IMR-90 (cell line): ENCODE data around the gene DCUN1D3. TPM values are rescaled to one million over a fixed set of nuclear protein-coding genes. Genes with fewer than 3 reads are reported as not detected.

Experiments
- ATAC-seq: fragments of 200-7000 bp; cut with Tn5 transposase; 2 replicates; pipeline ENCODE4 v1.9.1; 2020; ENCODE audit warnings: low read depth, mild to moderate bottlenecking, moderate library complexity
- BruUV-seq: library from RNA; stranded (reverse); fragments of 400-500 nt; replicated peaks from 2 replicates; lab custom pipeline; 2021; lab: Mats Ljungman, UMichigan
- CTCF ChIA-PET: fragments of 300-600 bp; formaldehyde crosslinking; extraction: SDS; loops from one replicate; lab custom pipeline; 2021; ENCODE audit warnings: antibody characterized with exemption; lab: Yijun Ruan, JAX
- POLR2A ChIA-PET: fragments of 300-600 bp; sonication (Branson Sonifier 250); formaldehyde crosslinking; loops from one replicate; lab custom pipeline; 2022; ENCODE audit warnings: antibody characterized with exemption; ENCODE audit not compliant: unreplicated experiment; lab: Charles Lee
- DNase-seq: peaks from one replicate; pipeline ENCODE4 v3.0.0; 2013
- H2AFZ ChIP-seq: replicated peaks from 2 replicates; pipeline ENCODE3; 2013; ENCODE audit warnings: low read length, mild to moderate bottlenecking; ENCODE audit not compliant: poor library complexity
- H2AK5ac ChIP-seq: 2 replicates; pipeline ENCODE4 v1.6.1; 2013; ENCODE audit warnings: low read depth, low read length, inconsistent platforms
- H2AK9ac ChIP-seq: replicated peaks from 2 replicates; pipeline ENCODE3; 2013; ENCODE audit warnings: mild to moderate bottlenecking, low read depth, low read length, moderate library complexity; ENCODE audit not compliant: poor library complexity
- H2BK120ac ChIP-seq: 2 replicates; pipeline ENCODE4 v1.6.1; 2013; ENCODE audit warnings: low read depth, low read length, inconsistent platforms
- H2BK15ac ChIP-seq: 3 replicates; pipeline ENCODE4 v1.6.1; 2013; ENCODE audit warnings: low read depth, low read length, inconsistent platforms
- H2BK20ac ChIP-seq: 2 replicates; pipeline ENCODE4 v1.6.1; 2013; ENCODE audit warnings: low read depth, mild to moderate bottlenecking, inconsistent platforms, low read length, moderate library complexity
- H2BK5ac ChIP-seq: 2 replicates; pipeline ENCODE4 v1.6.1; 2013; ENCODE audit warnings: mild to moderate bottlenecking, low read depth, low read length, inconsistent platforms; ENCODE audit not compliant: poor library complexity, severe bottlenecking
- H3K14ac ChIP-seq: replicated peaks from 2 replicates; pipeline ENCODE4 v1.6.1; 2013; ENCODE audit warnings: low read depth, low read length, inconsistent platforms
- H3K18ac ChIP-seq: 2 replicates; pipeline ENCODE4 v1.6.1; 2013; ENCODE audit warnings: low read depth, low read length, control low read depth
- H3K23ac ChIP-seq: 2 replicates; pipeline ENCODE4 v1.6.1; 2013; ENCODE audit warnings: low read depth, low read length, inconsistent platforms
- H3K27ac ChIP-seq: 2 replicates; pipeline ENCODE4 v1.5.1; 2013; ENCODE audit warnings: mild to moderate bottlenecking, control low read depth, low read length; ENCODE audit not compliant: insufficient read depth
- H3K27me3 ChIP-seq: 2 replicates; pipeline ENCODE4 v1.6.1; 2013; ENCODE audit warnings: low read length; ENCODE audit not compliant: control insufficient read depth, insufficient read depth
- H3K36me3 ChIP-seq: 2 replicates; pipeline ENCODE4 v1.6.1; 2013; ENCODE audit warnings: low read length, mixed read lengths; ENCODE audit not compliant: control insufficient read depth, insufficient read depth
- H3K4ac ChIP-seq: 2 replicates; pipeline ENCODE4 v1.6.1; 2013; ENCODE audit warnings: low read depth, low read length, inconsistent platforms
- H3K4me1 ChIP-seq: 2 replicates; pipeline ENCODE4 v1.6.1; 2013; ENCODE audit warnings: low read length, mixed read lengths; ENCODE audit not compliant: control insufficient read depth, insufficient read depth
- H3K4me2 ChIP-seq: 2 replicates; pipeline ENCODE4 v1.6.1; 2013; ENCODE audit warnings: low read depth, mild to moderate bottlenecking, control low read depth, low read length, moderate library complexity
- H3K4me3 ChIP-seq: 2 replicates; pipeline ENCODE4 v1.5.1; 2013; ENCODE audit warnings: low read depth, mild to moderate bottlenecking, control low read depth, low read length, moderate library complexity; ENCODE audit not compliant: insufficient read depth
- H3K56ac ChIP-seq: 2 replicates; pipeline ENCODE4 v1.6.1; 2013; ENCODE audit warnings: low read length, inconsistent platforms; ENCODE audit not compliant: insufficient read depth; ENCODE audit errors: extremely low read depth
- H3K79me1 ChIP-seq, 2 experiments: 2 replicates each; pipeline ENCODE4 v1.6.1; 2013; ENCODE audit warnings: low read length in 2 of 2, inconsistent platforms in 1 of 2, low read depth in 1 of 2
- H3K9ac ChIP-seq: 2 replicates; pipeline ENCODE4 v1.6.1; 2013; ENCODE audit warnings: low read depth, low read length, control low read depth
- H3K9me1 ChIP-seq: 2 replicates; pipeline ENCODE4 v1.6.1; 2013; ENCODE audit warnings: low read length, inconsistent platforms; ENCODE audit not compliant: insufficient read depth
- H3K9me3 ChIP-seq: 2 replicates; pipeline ENCODE4 v1.6.1; 2013; ENCODE audit warnings: low read length; ENCODE audit not compliant: control insufficient read depth, insufficient read depth
- H4K20me1 ChIP-seq: 2 replicates; pipeline ENCODE4 v1.6.1; 2013; ENCODE audit warnings: low read length, inconsistent platforms; ENCODE audit not compliant: insufficient read depth
- H4K5ac ChIP-seq: 2 replicates; pipeline ENCODE4 v1.6.1; 2013; ENCODE audit warnings: mild to moderate bottlenecking, low read depth, low read length, control low read depth
- H4K8ac ChIP-seq, 2 experiments: 2 replicates each; pipeline ENCODE4 v1.6.1; 2013; ENCODE audit warnings: low read depth in 2 of 2, low read length in 2 of 2, control low read depth in 1 of 2, inconsistent platforms in 1 of 2
- H4K91ac ChIP-seq: 2 replicates; pipeline ENCODE4 v1.6.1; 2013; ENCODE audit warnings: low read depth, low read length, inconsistent platforms; ENCODE audit not compliant: insufficient read depth
- BHLHE40 ChIP-seq: fragments of 150-350 bp; IDR thresholded peaks from 2 replicates; pipeline ENCODE4 v1.6.1; 2016; ENCODE audit warnings: mild to moderate bottlenecking, low read depth, low read length
- CEBPB ChIP-seq: IDR thresholded peaks from 2 replicates; pipeline ENCODE4 v1.6.1; 2012; ENCODE audit warnings: low read depth, low read length, improper control_type of control experiment
- CHD1 ChIP-seq: IDR thresholded peaks from 2 replicates; pipeline ENCODE4 v1.6.1; 2012; ENCODE audit warnings: low read depth, low read length, improper control_type of control experiment
- FOS ChIP-seq: fragments of 150-350 bp; IDR thresholded peaks from 2 replicates; pipeline ENCODE4 v1.6.1; 2016; ENCODE audit warnings: low read depth, low read length
- MAFK ChIP-seq: IDR thresholded peaks from 2 replicates; pipeline ENCODE4 v1.6.1; 2012; ENCODE audit warnings: low read depth, low read length, improper control_type of control experiment
- MAZ ChIP-seq: IDR thresholded peaks from 2 replicates; pipeline ENCODE4 v1.6.1; 2012; ENCODE audit warnings: low read depth, mild to moderate bottlenecking, low read length, improper control_type of control experiment, moderate library complexity, borderline replicate concordance
- MXI1 ChIP-seq: IDR thresholded peaks from 2 replicates; pipeline ENCODE4 v1.6.1; 2012; ENCODE audit warnings: low read depth, mild to moderate bottlenecking, low read length, moderate library complexity, borderline replicate concordance
- NFE2L2 ChIP-seq: fragments of 150-350 bp; IDR thresholded peaks from 2 replicates; pipeline ENCODE4 v1.6.1; 2016; ENCODE audit warnings: low read depth, mild to moderate bottlenecking, low read length
- POLR2A ChIP-seq: IDR thresholded peaks from 2 replicates; pipeline ENCODE4 v1.6.1; 2012; ENCODE audit warnings: mild to moderate bottlenecking, low read depth, low read length
- RAD21 ChIP-seq: IDR thresholded peaks from 2 replicates; pipeline ENCODE4 v1.6.1; 2012; ENCODE audit warnings: low read length, improper control_type of control experiment
- RCOR1 ChIP-seq: IDR thresholded peaks from 2 replicates; pipeline ENCODE4 v1.6.1; 2012; ENCODE audit warnings: mild to moderate bottlenecking, low read length, improper control_type of control experiment; ENCODE audit not compliant: insufficient replicate concordance
- RFX5 ChIP-seq: IDR thresholded peaks from 2 replicates; pipeline ENCODE4 v1.8.0; 2012; ENCODE audit warnings: low read depth, mild to moderate bottlenecking, low read length, moderate library complexity
- SMC3 ChIP-seq: fragments of 150-350 bp; IDR thresholded peaks from 2 replicates; pipeline ENCODE4 v1.6.1; 2016; ENCODE audit warnings: low read depth, mild to moderate bottlenecking, antibody characterized with exemption, low read length, moderate library complexity
- WGBS, 2 experiments: methylation state at CpG; one replicate each; pipeline versions ENCODE4 v1.1.5 to v1.1.7; 2013; ENCODE audit warnings: missing lambda C conversion rate in 2 of 2; ENCODE audit not compliant: insufficient read length in 1 of 2; ENCODE audit errors: extremely low coverage in 2 of 2; 5-methylcytosine and 5-hydroxymethylcytosine counted together
- dilution Hi-C: fragments of 300-500 bp; cut with HindIII; formaldehyde crosslinking; loops from one replicate; pipeline ENCODE4 v1.14.3; 2018; ENCODE audit warnings: low sequenced_read_pairs; ENCODE audit not compliant: unreplicated experiment
- in situ Hi-C: fragments of 300-500 bp; cut with MboI; formaldehyde crosslinking; loops from 3 replicates; pipeline ENCODE4 v1.14.3; 2019; ENCODE audit warnings: low sequenced_read_pairs, inconsistent platforms, mixed read lengths
- intact Hi-C: fragments of 100-400 bp; cut with micrococcal nuclease; formaldehyde crosslinking; loops from 2 replicates; pipeline ENCODE4 v1.10.0; 2022
- polyA plus RNA-seq, 3 experiments: library from polyadenylated mRNA; depleted of rRNA; stranded (reverse); fragments of >200 nt; gene quantifications; 2 replicates each; pipeline ENCODE4 v1.2.3, GENCODE V29; 2012; ENCODE audit warnings: low replicate concordance in 1 of 3
- total RNA-seq: library from RNA; depleted of rRNA; stranded (reverse); fragments of >200 nt; gene quantifications from 2 replicates; pipeline ENCODE4 v1.2.3, GENCODE V29; 2012
- TF ChIP-seq, protein P1 (sequence below): conservative IDR thresholded peaks from 2 replicates; pipeline ENCODE4 v1.5.1; 2012; ENCODE audit warnings: mild to moderate bottlenecking, low read depth, low read length, improper control_type of control experiment
- TF ChIP-seq, protein P2 (sequence below): fragments of 150-350 bp; IDR thresholded peaks from 2 replicates; pipeline ENCODE4 v1.6.1; 2016; ENCODE audit warnings: low read depth, mild to moderate bottlenecking, low read length, moderate library complexity, borderline replicate concordance
- TF ChIP-seq, protein P3 (sequence below): fragments of 150-350 bp; IDR thresholded peaks from 2 replicates; pipeline ENCODE4 v1.6.1; 2017; ENCODE audit warnings: mild to moderate bottlenecking, antibody characterized with exemption, low read length, low read depth

Gene DCUN1D3
- total and polyA plus RNA-seq, 2 of the 4 experiments (the other 2 are of a cell fraction), result 8.1 to 42.3 TPM

DNA sequence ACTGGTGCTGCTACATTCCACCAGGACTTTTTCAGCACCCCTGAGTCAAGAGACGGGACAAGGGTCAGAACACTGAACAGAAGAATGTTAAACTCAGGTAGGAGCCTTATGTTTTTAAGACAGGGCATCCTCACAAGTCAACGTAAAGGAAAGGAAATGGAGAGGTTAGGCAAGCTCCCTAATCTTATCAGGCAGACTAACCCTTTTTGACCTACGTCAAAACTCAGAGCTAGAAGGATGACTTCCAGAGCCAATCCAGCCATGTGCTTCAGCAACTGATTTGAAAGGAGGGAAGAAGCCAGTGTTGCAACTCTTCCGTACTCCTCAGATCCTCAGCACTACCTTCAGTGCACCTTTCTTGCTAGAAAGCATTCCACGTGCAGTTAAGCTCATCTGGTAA, 47.0 kb downstream of the DCUN1D3 start:
- Histone ChIP-seq H3K4me3 (no peak overlapping the region), H2AK9ac (peak overlapping the region; percentile 7), H4K91ac (peak overlapping the region; percentile 13; the same call in 1 of the 2 replicates), H2AK5ac (peak overlapping the region; percentile 22; the same call in 1 of the 2 replicates), H3K4ac (peak overlapping the region; percentile 42), H2BK15ac (peak overlapping the region; percentile 25; the same call in 2 of the 3 replicates), H2BK120ac (no peak overlapping the region), H3K9me1 (peaks cover 10% of the 10 kb centered on the region), H3K23ac (peak overlapping the region; percentile 6; the same call in 1 of the 2 replicates), H3K79me1 (peaks cover 22 to 51% of the 10 kb centered on the region in 2 experiments; a peak in 3 of 4 replicates), H3K18ac (no peak overlapping the region), H4K20me1 (no peaks in the 10 kb centered on the region), H3K14ac (0 out of 2 replicates have a peak overlapping the region, but pooled peaks have one; percentile 8), H3K4me2 (no peak overlapping the region), H3K27ac (peak overlapping the region; percentile 42; the same call in 1 of the 2 replicates), H2AFZ (no peak overlapping the region), H4K8ac (peak overlapping the region in 1 of 2 experiments; percentile 13; a peak in 1 of 4 replicates), H3K36me3 (peaks cover 18% of the 10 kb centered on the region), H3K56ac (no peak overlapping the region), H3K4me1 (peaks cover 13% of the 10 kb centered on the region), H2BK20ac (no peak overlapping the region), H3K9me3 (no peaks in the 10 kb centered on the region), H3K27me3 (no peaks in the 10 kb centered on the region), H3K9ac (no peak overlapping the region), H4K5ac (no peak overlapping the region), H2BK5ac (peak overlapping the region; percentile 55)
- dilution Hi-C loops (no loop called here), intact Hi-C loops (loop anchor here (5.0 kb wide), 1 partner anchor 94 kb away; no protein-coding TSS in a partner anchor), in situ Hi-C loops (loop anchor here (5.0 kb wide), 3 partner anchors 234 to 444 kb away; partner anchors contain the start of gene LDAF1)
- DNase-seq, result no peak
- CTCF ChIA-PET, result interaction anchor here (0.8 kb wide), 1 partner anchor 21 kb away, joined by 3 read pairs; no protein-coding TSS in a partner anchor
- no TSS peak for BruUV-seq
- WGBS, 2 experiments, result no CpG with 5 or more reads among the region's 5 CpGs
- ATAC-seq, result no peak
- TF ChIP-seq FOS (no peak), CEBPB (no peak), NFE2L2 (no peak), MAZ (no peak), POLR2A (no peak), MAFK (no peak), BHLHE40 (no peak), CHD1 (no peak), RCOR1 (no peak), SMC3 (no peak), RFX5 (no peak), MXI1 (no peak), RAD21 (no peak)
- TF ChIP-seq, protein P1, sequence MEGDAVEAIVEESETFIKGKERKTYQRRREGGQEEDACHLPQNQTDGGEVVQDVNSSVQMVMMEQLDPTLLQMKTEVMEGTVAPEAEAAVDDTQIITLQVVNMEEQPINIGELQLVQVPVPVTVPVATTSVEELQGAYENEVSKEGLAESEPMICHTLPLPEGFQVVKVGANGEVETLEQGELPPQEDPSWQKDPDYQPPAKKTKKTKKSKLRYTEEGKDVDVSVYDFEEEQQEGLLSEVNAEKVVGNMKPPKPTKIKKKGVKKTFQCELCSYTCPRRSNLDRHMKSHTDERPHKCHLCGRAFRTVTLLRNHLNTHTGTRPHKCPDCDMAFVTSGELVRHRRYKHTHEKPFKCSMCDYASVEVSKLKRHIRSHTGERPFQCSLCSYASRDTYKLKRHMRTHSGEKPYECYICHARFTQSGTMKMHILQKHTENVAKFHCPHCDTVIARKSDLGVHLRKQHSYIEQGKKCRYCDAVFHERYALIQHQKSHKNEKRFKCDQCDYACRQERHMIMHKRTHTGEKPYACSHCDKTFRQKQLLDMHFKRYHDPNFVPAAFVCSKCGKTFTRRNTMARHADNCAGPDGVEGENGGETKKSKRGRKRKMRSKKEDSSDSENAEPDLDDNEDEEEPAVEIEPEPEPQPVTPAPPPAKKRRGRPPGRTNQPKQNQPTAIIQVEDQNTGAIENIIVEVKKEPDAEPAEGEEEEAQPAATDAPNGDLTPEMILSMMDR, result no peak
- TF ChIP-seq, protein P2, sequence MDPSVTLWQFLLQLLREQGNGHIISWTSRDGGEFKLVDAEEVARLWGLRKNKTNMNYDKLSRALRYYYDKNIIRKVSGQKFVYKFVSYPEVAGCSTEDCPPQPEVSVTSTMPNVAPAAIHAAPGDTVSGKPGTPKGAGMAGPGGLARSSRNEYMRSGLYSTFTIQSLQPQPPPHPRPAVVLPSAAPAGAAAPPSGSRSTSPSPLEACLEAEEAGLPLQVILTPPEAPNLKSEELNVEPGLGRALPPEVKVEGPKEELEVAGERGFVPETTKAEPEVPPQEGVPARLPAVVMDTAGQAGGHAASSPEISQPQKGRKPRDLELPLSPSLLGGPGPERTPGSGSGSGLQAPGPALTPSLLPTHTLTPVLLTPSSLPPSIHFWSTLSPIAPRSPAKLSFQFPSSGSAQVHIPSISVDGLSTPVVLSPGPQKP, result no peak
- TF ChIP-seq, protein P3, sequence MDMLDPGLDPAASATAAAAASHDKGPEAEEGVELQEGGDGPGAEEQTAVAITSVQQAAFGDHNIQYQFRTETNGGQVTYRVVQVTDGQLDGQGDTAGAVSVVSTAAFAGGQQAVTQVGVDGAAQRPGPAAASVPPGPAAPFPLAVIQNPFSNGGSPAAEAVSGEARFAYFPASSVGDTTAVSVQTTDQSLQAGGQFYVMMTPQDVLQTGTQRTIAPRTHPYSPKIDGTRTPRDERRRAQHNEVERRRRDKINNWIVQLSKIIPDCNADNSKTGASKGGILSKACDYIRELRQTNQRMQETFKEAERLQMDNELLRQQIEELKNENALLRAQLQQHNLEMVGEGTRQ, result no peak
- POLR2A ChIA-PET, result no interaction called here
